NB4 (cell line): ENCODE results near the gene WIPF1.

ENCODE experiments used
- DNase-seq: peaks from one replicate; pipeline ENCODE4 v3.0.0; 2010; ENCODE audit warnings: low read depth
- H3K4me3 ChIP-seq: one replicate; pipeline ENCODE4 v1.5.1; 2011; ENCODE audit warnings: mild to moderate bottlenecking, low read depth, low read length, moderate library complexity
- CTCF ChIP-seq: IDR thresholded peaks from one replicate; pipeline ENCODE4 v1.5.1; 2012; ENCODE audit warnings: low read depth, low read length
- MAX ChIP-seq: IDR thresholded peaks from 2 replicates; pipeline ENCODE4 v1.6.1; 2011; ENCODE audit warnings: low read depth, low read length
- MYC ChIP-seq: IDR thresholded peaks from 2 replicates; pipeline ENCODE4 v1.6.1; 2011; ENCODE audit warnings: low read depth, low read length
- POLR2A ChIP-seq: IDR thresholded peaks from 2 replicates; pipeline ENCODE4 v1.6.1; 2011; ENCODE audit warnings: mild to moderate bottlenecking; ENCODE audit not compliant: insufficient read length; ENCODE audit errors: extremely low read depth

WIPF1 gene

GRCh38 chr2:174600349-174600748 is 2.7 kb upstream of the WIPF1 start:
- no peak for TF ChIP-seq CTCF
- TF ChIP-seq POLR2A, result no peak
- TF ChIP-seq MAX, result no peak
- TF ChIP-seq MYC, result no peak
- no peak overlapping the region for H3K4me3 ChIP-seq
- no peak for DNase-seq

- TF ChIP-seq MYC (no peak), MAX (no peak), CTCF (no peak), POLR2A (no peak)
- no peak overlapping the region for H3K4me3 ChIP-seq
- no peak for DNase-seq
Measured at GRCh38 chr2:174599310-174599921, 1.8 kb upstream of the WIPF1 start.

GRCh38 chr2:174597009-174597344 is 627 bp downstream of the WIPF1 start:
- TF ChIP-seq MAX (no peak), MYC (no peak), POLR2A (no peak), CTCF (no peak)
- DNase-seq, result peak; percentile 30
- peak overlapping the region; percentile 74 for H3K4me3 ChIP-seq

- peak overlapping the region; percentile 74 for H3K4me3 ChIP-seq
- TF ChIP-seq MYC (no peak), MAX (no peak), POLR2A (no peak), CTCF (no peak)
- DNase-seq, result peak; percentile 45
Measured at GRCh38 chr2:174595891-174596397, 1.7 kb downstream of the WIPF1 start.

GRCh38 chr2:174595116-174595809 is 2.3 kb downstream of the WIPF1 start:
- TF ChIP-seq POLR2A (no peak), MAX (no peak), CTCF (no peak), MYC (no peak)
- peak overlapping the region; percentile 74 for H3K4me3 ChIP-seq
- peak; percentile 44 for DNase-seq
